ENCODE measurements around the gene UBE2L5. TPM values are rescaled to one million over a fixed set of nuclear protein-coding genes. Genes with fewer than 3 reads are reported as not detected.

Gene UBE2L5
- total RNA-seq, 2 donors from 2014 or later = 0.18 to 5.2 TPM

Other genes with a start within 250 kb of the UBE2L5 start
- gene KATNAL1, start 114.9 kb upstream of the UBE2L5 start, total RNA-seq = 10 to 100 TPM; 12.8 to 16.4 TPM
- gene HMGB1, start 43.4 kb downstream of the UBE2L5 start, total RNA-seq = 100 to 1,000 TPM; 264 to 274 TPM
- gene USPL1, start 195.4 kb downstream of the UBE2L5 start, total RNA-seq = 10 to 100 TPM; 20.1 to 24.4 TPM

All from prostate gland (tissue), 2 donors.